K562 (cell line): ENCODE data around the gene SPDYE3. TPM values are rescaled to one million over a fixed set of nuclear protein-coding genes. Genes with fewer than 3 reads are reported as not detected.

Experiments used
- ATAC-seq: fragments of 200-7000 bp; cut with Tn5 transposase; 3 replicates; pipeline ENCODE4 v1.9.1; 2020; ENCODE audit warnings: moderate library complexity
- BruUV-seq: library from RNA; stranded (reverse); fragments of 400-500 nt; replicated peaks from 2 replicates; lab custom pipeline; 2021; lab: Mats Ljungman, UMichigan
- CTCF ChIA-PET: fragments of 300-600 bp; formaldehyde crosslinking; extraction: SDS; loops from one replicate; lab custom pipeline; 2021; ENCODE audit warnings: low intra/inter-chr PET ratio; lab: Yijun Ruan, JAX
- POLR2A ChIA-PET: fragments of 300-600, 350-650 bp; sonication (Branson Sonifier 250); formaldehyde crosslinking; extraction: SDS; loops from one replicate; lab custom pipeline; 2021; ENCODE audit warnings: antibody characterized with exemption, inconsistent platforms; lab: Yijun Ruan, JAX
- DNase-seq, 4 experiments: peaks; one replicate each; pipeline versions ENCODE4 v3.0.0 to v3.0.0-alpha.2; 2011 to 2018; ENCODE audit warnings: low spot score in 3 of 4, mixed read lengths in 3 of 4; ENCODE audit errors: extremely low read depth in 1 of 4
- FAIRE-seq: peaks from 2 replicates; lab custom pipeline; 2011; peaks lifted over from hg19 to GRCh38; lab: Jason Lieb, UNC
- H2AFZ ChIP-seq: 2 replicates; pipeline ENCODE4 v1.6.0; 2011; ENCODE audit warnings: low read depth, low read length, control low read depth, inconsistent platforms
- H3K27ac ChIP-seq: fragments of 200-600 bp; 3 replicates; pipeline ENCODE4 v1.8.0; 2011; ENCODE audit warnings: low read depth, mild to moderate bottlenecking, control low read depth, inconsistent platforms, low read length, moderate library complexity, mixed read lengths; ENCODE audit errors: extremely low read depth
- H3K27me3 ChIP-seq, 2 experiments: fragments of 300-600 bp in 1 of 2; 2 replicates in 1 of 2; 3 replicates in 1 of 2; pipeline versions ENCODE4 v1.6.0 to v1.8.0; 2011; ENCODE audit warnings: inconsistent platforms in 2 of 2, low read length in 2 of 2, mild to moderate bottlenecking in 1 of 2, mixed read lengths in 1 of 2, moderate library complexity in 1 of 2; ENCODE audit not compliant: control insufficient read depth in 2 of 2, insufficient read depth in 2 of 2
- H3K36me3 ChIP-seq: fragments of 300-600 bp; 3 replicates; pipeline ENCODE4 v1.8.0; 2011; ENCODE audit warnings: mild to moderate bottlenecking, low read length, inconsistent platforms; ENCODE audit not compliant: control insufficient read depth, insufficient read depth
- H3K4me1 ChIP-seq, 2 experiments: fragments of 200-600 bp in 1 of 2; replicated peaks in 1 of 2; 2 replicates in 1 of 2; 3 replicates in 1 of 2; pipeline versions ENCODE4 v1.5.1 to v1.8.0; 2011; ENCODE audit warnings: inconsistent platforms in 2 of 2, low read length in 2 of 2, mild to moderate bottlenecking in 1 of 2, mixed read lengths in 1 of 2, moderate library complexity in 1 of 2; ENCODE audit not compliant: control insufficient read depth in 2 of 2, insufficient read depth in 2 of 2
- H3K4me2 ChIP-seq: 2 replicates; pipeline ENCODE4 v1.6.1; 2011; ENCODE audit warnings: low read length, control low read depth, inconsistent platforms, mixed read lengths; ENCODE audit not compliant: insufficient read depth
- H3K4me3 ChIP-seq: fragments of 200-600 bp; sonication (generic), shearing (Covaris generic); 2 replicates; pipeline ENCODE4 v1.5.1; 2016; ENCODE audit warnings: control low read depth, inconsistent platforms
- H3K79me2 ChIP-seq: fragments of 200-600 bp; 3 replicates; pipeline ENCODE4 v1.8.0; 2011; ENCODE audit warnings: low read length, inconsistent platforms; ENCODE audit not compliant: control insufficient read depth, insufficient read depth
- H3K9ac ChIP-seq, 2 experiments: 2 replicates each; pipeline versions ENCODE4 v1.6.0 to v1.6.1; 2011; ENCODE audit warnings: low read depth in 2 of 2, low read length in 2 of 2, control low read depth in 1 of 2, inconsistent platforms in 1 of 2, mild to moderate bottlenecking in 1 of 2, mixed read lengths in 1 of 2; ENCODE audit not compliant: insufficient read depth in 1 of 2
- H3K9me1 ChIP-seq: one replicate; pipeline ENCODE4 v1.6.0; 2011; ENCODE audit warnings: inconsistent platforms, mild to moderate bottlenecking, low read length, moderate library complexity; ENCODE audit not compliant: control insufficient read depth, insufficient read depth
- H3K9me3 ChIP-seq: replicated peaks from 2 replicates; pipeline ENCODE4 v1.5.1; 2011; ENCODE audit warnings: low read depth, low read length, inconsistent platforms; ENCODE audit not compliant: control insufficient read depth, insufficient read depth
- H4K20me1 ChIP-seq: replicated peaks from 2 replicates; pipeline ENCODE4 v1.6.1; 2011; ENCODE audit warnings: low read length, inconsistent platforms, mixed read lengths; ENCODE audit not compliant: control insufficient read depth, insufficient read depth
- ELF2 ChIP-seq: fragments of 250-450 bp; sonication (Bioruptor Pico); IDR thresholded peaks from 2 replicates; pipeline ENCODE4 v1.5.0; 2021; ENCODE audit warnings: mild to moderate bottlenecking
- HMG20B ChIP-seq: fragments of 250-450 bp; sonication (Bioruptor Pico); IDR thresholded peaks from 2 replicates; pipeline ENCODE4 v1.5.0; 2021; ENCODE audit warnings: mild to moderate bottlenecking
- MEIS2 ChIP-seq: fragments of 450-650 bp; IDR thresholded peaks from 2 replicates; pipeline ENCODE4 v1.6.1; 2014; ENCODE audit warnings: mild to moderate bottlenecking; ENCODE audit not compliant: partially characterized antibody
- NEUROD1 ChIP-seq: fragments of 150-350 bp; IDR thresholded peaks from 2 replicates; pipeline ENCODE4 v1.6.1; 2014; ENCODE audit warnings: borderline replicate concordance, low read length, low read depth; ENCODE audit not compliant: partially characterized antibody
- POLR2AphosphoS5 ChIP-seq: IDR thresholded peaks from 2 replicates; pipeline ENCODE4 v1.6.1; 2011; ENCODE audit warnings: mild to moderate bottlenecking, low read depth, low read length, moderate library complexity; ENCODE audit not compliant: control insufficient read depth, insufficient read depth
- RBBP5 ChIP-seq: fragments of 200-600 bp; sonication (generic); IDR thresholded peaks from 2 replicates; pipeline ENCODE4 v1.6.1; 2012; ENCODE audit warnings: borderline replicate concordance, mild to moderate bottlenecking, low read length, control low read depth, inconsistent platforms; ENCODE audit not compliant: insufficient read depth, poor library complexity, severe bottlenecking
- YY1 ChIP-seq, 3 experiments: IDR thresholded peaks; 2 replicates each; pipeline ENCODE4 v1.6.1; 2011; ENCODE audit warnings: low read length in 2 of 3, mild to moderate bottlenecking in 2 of 3, moderate library complexity in 2 of 3, borderline replicate concordance in 1 of 3, control low read depth in 1 of 3, low read depth in 1 of 3; ENCODE audit not compliant: insufficient read depth in 3 of 3, insufficient replicate concordance in 2 of 3, control insufficient read depth in 1 of 3, insufficient read length in 1 of 3; ENCODE audit errors: extremely low read depth in 1 of 3
- ZFP30 ChIP-seq: fragments of 250-450 bp; sonication (Bioruptor Pico); IDR thresholded peaks from 2 replicates; pipeline ENCODE4 v1.8.0; 2022; ENCODE audit warnings: moderate library complexity, mild to moderate bottlenecking, inconsistent platforms, borderline replicate concordance
- ZNF146 ChIP-seq: IDR thresholded peaks from one replicate; pipeline ENCODE4 v1.6.1; 2018; ENCODE audit warnings: missing compliant biosample characterization; ENCODE audit not compliant: unreplicated experiment
- ZNF175 ChIP-seq: fragments of 200-800 bp; sonication (Bioruptor generic); IDR thresholded peaks from 2 replicates; pipeline ENCODE4 v1.6.1; 2016; ENCODE audit warnings: low read depth, mild to moderate bottlenecking, missing genetic modification characterization, missing compliant biosample characterization
- ZNF384 ChIP-seq: IDR thresholded peaks from 2 replicates; pipeline ENCODE4 v1.6.1; 2012; ENCODE audit warnings: low read depth, low read length, improper control_type of control experiment
- in situ Hi-C: fragments of 300-500 bp; cut with MboI; formaldehyde crosslinking; loops from 4 replicates; pipeline ENCODE4 v1.15.0; 2018; ENCODE audit warnings: inconsistent platforms, mixed read lengths
- intact Hi-C: fragments of 100-400 bp; cut with micrococcal nuclease; formaldehyde crosslinking; loops from 2 replicates; pipeline ENCODE4 v1.14.2; 2022
- polyA plus RNA-seq, 8 experiments: library from polyadenylated mRNA; depleted of rRNA in 4 of 8; stranded (reverse) in 5 of 8; unstranded in 3 of 8; fragments of >200 nt; fragmentation: Nextera tagmentation in 2 of 8; fragmentation: Illumina TruSeq in 1 of 8; extraction: Ambion mirVana in 2 of 8; extraction: Trizol in 1 of 8; gene quantifications; 2 replicates each; pipeline versions ENCODE4 v1.2.1 to v1.2.3, GENCODE V29; 2011 to 2014; ENCODE audit warnings: inconsistent platforms in 1 of 8, missing spikeins in 1 of 8
- total RNA-seq, 7 experiments: library from RNA; depleted of rRNA in 6 of 7; stranded (reverse); fragments of >200 nt in 6 of 7; fragmentation: Illumina TruSeq in 2 of 7; extraction: Trizol in 2 of 7; gene quantifications; 2 replicates each; pipeline versions ENCODE4 v1.2.1 to v1.2.3, GENCODE V29; 2011 to 2021; ENCODE audit warnings: low replicate concordance in 1 of 7
- TF ChIP-seq, protein P1 (sequence below): sonication (generic); formaldehyde crosslinking; IDR thresholded peaks from 2 replicates; pipeline ENCODE4 v1.9.0; 2022; ENCODE audit warnings: mild to moderate bottlenecking, missing genetic modification reagents
- TF ChIP-seq, protein P2 (sequence below): fragments of 450-650 bp; IDR thresholded peaks from one replicate; pipeline ENCODE4 v1.6.1; 2018; ENCODE audit warnings: mild to moderate bottlenecking, moderate library complexity; ENCODE audit not compliant: partially characterized antibody

SPDYE3 gene
- total and polyA plus RNA-seq, 9 of the 15 experiments (the other 6 are each of a cell fraction or from before 2014, with no cell fraction given) = 0.04 to 3.3 (median 1.2) TPM; not detected in 6

GRCh38 chr7:100346921-100347320 is 39.4 kb downstream of the SPDYE3 start:
- H3K79me2 ChIP-seq = peaks cover 28% of the 10 kb centered on the region
- no peaks in the 10 kb centered on the region for H3K9me1 ChIP-seq
- TF ChIP-seq ZNF146 (no peak), ZNF384 (no peak), POLR2AphosphoS5 (0 out of 2 replicates have a peak, but pooled peaks have one; percentile 19), RBBP5 (no peak), HMG20B (CRISPR knock-in tag) (no peak)
- ChIA-PET POLR2A (interaction anchor here (0.7 to 1.2 kb wide), 5 partner anchors 10 to 84 kb away, joined by 3 to 6 read pairs (median 3); no protein-coding TSS in a partner anchor), CTCF (no interaction called here)
- no peak overlapping the region for H3K4me3 ChIP-seq
- no peak for DNase-seq
- ATAC-seq = no peak
- H3K9ac ChIP-seq = no peak overlapping the region
- H3K9me3 ChIP-seq = no peaks in the 10 kb centered on the region
- peaks cover 9 to 10% of the 10 kb centered on the region in 2 experiments; a peak in 4 of 5 replicates for H3K4me1 ChIP-seq
- no TSS peak for BruUV-seq
- no peak for FAIRE-seq
- H4K20me1 ChIP-seq = peaks cover 5% of the 10 kb centered on the region; the same call in 1 of the 2 replicates
- in situ Hi-C loops (loop anchor here (5.0 kb wide), 1 partner anchor 215 kb away; no protein-coding TSS in a partner anchor), intact Hi-C loops (no loop called here)
- no peak overlapping the region for H2AFZ ChIP-seq
- peaks cover 84% of the 10 kb centered on the region for H3K36me3 ChIP-seq
- H3K27ac ChIP-seq = no peak overlapping the region
- H3K27me3 ChIP-seq = no peaks in the 10 kb centered on the region
- no peak overlapping the region for H3K4me2 ChIP-seq

- CTCF ChIA-PET = no interaction called here
- H3K4me2 ChIP-seq = no peak overlapping the region
- H3K4me1 ChIP-seq = peaks cover 8 to 12% of the 10 kb centered on the region in 2 experiments; a peak in 4 of 5 replicates
- TSS peak; percentile 1 for BruUV-seq
- POLR2A ChIA-PET = interaction anchor here (1.0 kb wide), 1 partner anchor 247 kb away, joined by 3 read pairs; the partner anchor contains the start of gene AP4M1
- H3K27me3 ChIP-seq = no peaks in the 10 kb centered on the region
- H3K79me2 ChIP-seq = peaks cover 19% of the 10 kb centered on the region
- DNase-seq (no peak), ATAC-seq (no peak), FAIRE-seq (no peak)
- intact Hi-C loops (no loop called here), in situ Hi-C loops (loop anchor here (5.0 kb wide), 1 partner anchor 217 kb away; no protein-coding TSS in a partner anchor)
- H3K9me3 ChIP-seq = no peaks in the 10 kb centered on the region
- H3K9me1 ChIP-seq = no peaks in the 10 kb centered on the region
- peaks cover 86% of the 10 kb centered on the region for H3K36me3 ChIP-seq
- H4K20me1 ChIP-seq = peaks cover 5% of the 10 kb centered on the region; the same call in 1 of the 2 replicates
- no peak overlapping the region for H3K27ac ChIP-seq
- H3K4me3 ChIP-seq = no peak overlapping the region
- H3K9ac ChIP-seq = no peak overlapping the region
- no peak overlapping the region for H2AFZ ChIP-seq
- TF ChIP-seq YY1 (IDR thresholded peaks at IDR 0.05; ENCODE audit: borderline replicate concordance in 1 of 3, control insufficient read depth in 1 of 3, extremely low read depth in 1 of 3, insufficient read depth in 3 of 3, insufficient read length in 1 of 3, insufficient replicate concordance in 2 of 3, low read depth in 1 of 3, low read length in 2 of 3) (no peak), ZFP30 (CRISPR knock-in tag) (no peak), MEIS2 (no peak), NEUROD1 (no peak), ELF2 (CRISPR knock-in tag) (no peak), ZNF175 (no peak)
- TF ChIP-seq, protein P1, sequence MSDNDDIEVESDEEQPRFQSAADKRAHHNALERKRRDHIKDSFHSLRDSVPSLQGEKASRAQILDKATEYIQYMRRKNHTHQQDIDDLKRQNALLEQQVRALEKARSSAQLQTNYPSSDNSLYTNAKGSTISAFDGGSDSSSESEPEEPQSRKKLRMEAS = no peak
- TF ChIP-seq, protein P2, sequence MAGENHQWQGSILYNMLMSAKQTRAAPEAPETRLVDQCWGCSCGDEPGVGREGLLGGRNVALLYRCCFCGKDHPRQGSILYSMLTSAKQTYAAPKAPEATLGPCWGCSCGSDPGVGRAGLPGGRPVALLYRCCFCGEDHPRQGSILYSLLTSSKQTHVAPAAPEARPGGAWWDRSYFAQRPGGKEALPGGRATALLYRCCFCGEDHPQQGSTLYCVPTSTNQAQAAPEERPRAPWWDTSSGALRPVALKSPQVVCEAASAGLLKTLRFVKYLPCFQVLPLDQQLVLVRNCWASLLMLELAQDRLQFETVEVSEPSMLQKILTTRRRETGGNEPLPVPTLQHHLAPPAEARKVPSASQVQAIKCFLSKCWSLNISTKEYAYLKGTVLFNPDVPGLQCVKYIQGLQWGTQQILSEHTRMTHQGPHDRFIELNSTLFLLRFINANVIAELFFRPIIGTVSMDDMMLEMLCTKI = no peak
Measured at GRCh38 chr7:100348805-100349204, 41.3 kb downstream of the SPDYE3 start.
